MM.1S (cell line): ENCODE data around the gene DGLUCY.
"Not testable (repeated sequence)": the region's sequence is repeated elsewhere in the genome, so short reads cannot be mapped to it uniquely, and the experiment has no call there.

Experiments used
- DNase-seq: peaks from one replicate; pipeline ENCODE4 v3.0.0-alpha.2; 2015
- H2AFZ ChIP-seq: fragments of 300-600 bp; sonication (generic); 2 replicates; pipeline ENCODE4 v1.6.0; 2016; ENCODE audit warnings: antibody characterized with exemption, low read length
- H3F3A ChIP-seq: fragments of 300-600 bp; sonication (generic); 2 replicates; pipeline ENCODE4 v1.6.1; 2016; ENCODE audit warnings: mild to moderate bottlenecking, antibody characterized with exemption, low read length, moderate library complexity, mixed read lengths; ENCODE audit not compliant: insufficient read depth
- H3K27ac ChIP-seq: fragments of 300-600 bp; sonication (generic); 2 replicates; pipeline ENCODE4 v1.5.1; 2016; ENCODE audit warnings: mild to moderate bottlenecking, low read length
- H3K27me3 ChIP-seq: fragments of 300-600 bp; sonication (generic); replicated peaks from 2 replicates; pipeline ENCODE4 v1.6.0; 2016; ENCODE audit warnings: low read length; ENCODE audit not compliant: insufficient read depth
- H3K36me3 ChIP-seq: fragments of 300-600 bp; sonication (generic); replicated peaks from 2 replicates; pipeline ENCODE4 v1.6.1; 2016; ENCODE audit warnings: mild to moderate bottlenecking, low read length, mixed read lengths; ENCODE audit not compliant: insufficient read depth
- H3K4me1 ChIP-seq: fragments of 300-600 bp; sonication (generic); 2 replicates; pipeline ENCODE4 v1.6.1; 2016; ENCODE audit warnings: low read length, mixed read lengths
- H3K4me2 ChIP-seq: fragments of 300-600 bp; sonication (generic); 2 replicates; pipeline ENCODE4 v1.6.0; 2016; ENCODE audit warnings: low read depth, low read length
- H3K4me3 ChIP-seq: fragments of 300-600 bp; sonication (generic); 2 replicates; pipeline ENCODE4 v1.5.1; 2016; ENCODE audit warnings: low read length, mixed read lengths
- H3K79me2 ChIP-seq: fragments of 300-600 bp; sonication (generic); 2 replicates; pipeline ENCODE4 v1.6.1; 2016; ENCODE audit warnings: mixed run types, low read length, mixed read lengths
- H3K9ac ChIP-seq: fragments of 300-600 bp; sonication (generic); 2 replicates; pipeline ENCODE4 v1.6.1; 2016; ENCODE audit warnings: low read length, mixed read lengths
- H3K9me2 ChIP-seq: fragments of 300-600 bp; sonication (generic); replicated peaks from 2 replicates; pipeline ENCODE4 v1.6.1; 2016; ENCODE audit warnings: mild to moderate bottlenecking, low read length, mixed read lengths; ENCODE audit not compliant: insufficient read depth
- H3K9me3 ChIP-seq: fragments of 300-600 bp; sonication (generic); replicated peaks from 2 replicates; pipeline ENCODE4 v1.6.1; 2016; ENCODE audit warnings: mild to moderate bottlenecking, low read length, mixed read lengths; ENCODE audit not compliant: insufficient read depth
- H4K20me1 ChIP-seq: fragments of 300-600 bp; sonication (generic); 2 replicates; pipeline ENCODE4 v1.6.1; 2016; ENCODE audit warnings: mild to moderate bottlenecking, low read length, moderate library complexity, mixed read lengths; ENCODE audit not compliant: insufficient read depth
- CTCF ChIP-seq: fragments of 300-600 bp; sonication (generic); IDR thresholded peaks from 2 replicates; pipeline ENCODE4 v1.5.1; 2016; ENCODE audit warnings: antibody characterized with exemption, low read length, mixed read lengths
- EZH2 ChIP-seq: fragments of 300-600 bp; sonication (generic); optimal IDR thresholded peaks from 2 replicates; pipeline ENCODE3; 2017; ENCODE audit warnings: low read depth, mild to moderate bottlenecking, antibody characterized with exemption, low read length, mixed read lengths
- EZH2phosphoT487 ChIP-seq: fragments of 300-600 bp; sonication (generic); IDR thresholded peaks from 2 replicates; pipeline ENCODE4 v1.6.1; 2018; ENCODE audit warnings: antibody characterized with exemption, low read length

Gene DGLUCY

GRCh38 chr14:91095178-91095577 is 18.7 kb upstream of the DGLUCY start:
- H3F3A ChIP-seq: no peaks in the 10 kb centered on the region
- no peaks in the 10 kb centered on the region for H3K27me3 ChIP-seq
- no peaks in the 10 kb centered on the region for H3K9me3 ChIP-seq
- H3K4me1 ChIP-seq: no peaks in the 10 kb centered on the region
- DNase-seq: no peak
- H3K79me2 ChIP-seq: no peaks in the 10 kb centered on the region
- no peak overlapping the region for H2AFZ ChIP-seq
- no peak overlapping the region for H3K9ac ChIP-seq
- H3K9me2 ChIP-seq: no peaks in the 10 kb centered on the region
- no peak overlapping the region for H3K4me2 ChIP-seq
- no peaks in the 10 kb centered on the region for H3K36me3 ChIP-seq
- no peak overlapping the region for H3K27ac ChIP-seq
- H3K4me3 ChIP-seq: no peak overlapping the region
- no peaks in the 10 kb centered on the region for H4K20me1 ChIP-seq
- no peak for TF ChIP-seq EZH2

- not testable (repeated sequence) for H3K9me2 ChIP-seq, DNase-seq, H3K4me2 ChIP-seq, H3K4me3 ChIP-seq, H4K20me1 ChIP-seq, H3K27ac ChIP-seq, H3K27me3 ChIP-seq, H3K79me2 ChIP-seq, H3F3A ChIP-seq, H3K9ac ChIP-seq, H3K9me3 ChIP-seq, H3K36me3 ChIP-seq, H3K4me1 ChIP-seq, H2AFZ ChIP-seq
Measured at GRCh38 chr14:91097657-91098056, 16.2 kb upstream of the DGLUCY start.

- Histone ChIP-seq H3K9me2 (no peaks in the 10 kb centered on the region), H3K4me3 (no peak overlapping the region), H3K9me3 (no peaks in the 10 kb centered on the region), H2AFZ (no peak overlapping the region), H3K4me2 (no peak overlapping the region), H3K27me3 (no peaks in the 10 kb centered on the region), H3K9ac (no peak overlapping the region), H3F3A (no peaks in the 10 kb centered on the region), H3K79me2 (no peaks in the 10 kb centered on the region), H3K4me1 (no peaks in the 10 kb centered on the region), H3K36me3 (no peaks in the 10 kb centered on the region), H3K27ac (no peak overlapping the region), H4K20me1 (no peaks in the 10 kb centered on the region)
- TF ChIP-seq EZH2phosphoT487: no peak
- no peak for TF ChIP-seq EZH2
- no peak for TF ChIP-seq CTCF
- DNase-seq: no peak
Measured at GRCh38 chr14:91098591-91098990, 15.3 kb upstream of the DGLUCY start.

- Histone ChIP-seq H3K9me3 (no peaks in the 10 kb centered on the region), H3K27me3 (no peaks in the 10 kb centered on the region), H3K4me3 (no peak overlapping the region), H3K79me2 (no peaks in the 10 kb centered on the region), H3K4me1 (no peaks in the 10 kb centered on the region), H3K9me2 (no peaks in the 10 kb centered on the region), H3F3A (no peaks in the 10 kb centered on the region), H3K36me3 (no peaks in the 10 kb centered on the region), H3K4me2 (no peak overlapping the region), H3K9ac (no peak overlapping the region), H2AFZ (no peak overlapping the region), H4K20me1 (no peaks in the 10 kb centered on the region), H3K27ac (no peak overlapping the region)
- TF ChIP-seq CTCF (no peak), EZH2 (no peak), EZH2phosphoT487 (no peak)
- DNase-seq: no peak
Measured at GRCh38 chr14:91100102-91100501, 13.8 kb upstream of the DGLUCY start.
